GM19395 (cell line): ENCODE results near the gene SRCAP.

Source experiments
- ATAC-seq: cut with Tn5 transposase; IDR thresholded peaks from one replicate; pipeline ENCODE4 v1.9.1; 2021; ENCODE audit warnings: mild to moderate bottlenecking, moderate library complexity; ENCODE audit not compliant: unreplicated experiment

The SRCAP gene

GRCh38 chr16:30698816-30699614 lies at the start of gene SRCAP:
SRCAP (plus strand) TSS chr16:30699171; CDS start chr16:30700825, 1,654 bp downstream.
- ATAC-seq = peak; percentile 36

GRCh38 chr16:30649725-30650368 lies 49.1 kb upstream of the SRCAP start:
- peak; percentile 8 for ATAC-seq

- ATAC-seq = peak; percentile 71
Observed at GRCh38 chr16:30650369-30651123, 48.4 kb upstream of the SRCAP start, which contains the start of gene PRR14. PRR14 (plus strand) TSS chr16:30650960; CDS start chr16:30651646, 686 bp downstream.

GRCh38 chr16:30651124-30652004 lies 47.6 kb upstream of the SRCAP start:
- peak; percentile 35 for ATAC-seq

- ATAC-seq = no peak
Observed at GRCh38 chr16:30652005-30652296, 47.0 kb upstream of the SRCAP start.

GRCh38 chr16:30652718-30653117 lies 46.3 kb upstream of the SRCAP start:
- ATAC-seq = no peak

- no peak for ATAC-seq
Observed at GRCh38 chr16:30654856-30655255, 44.1 kb upstream of the SRCAP start.

- no peak for ATAC-seq
Observed at GRCh38 chr16:30655815-30656347, 43.1 kb upstream of the SRCAP start.

- no peak for ATAC-seq
Observed at GRCh38 chr16:30656388-30656787, 42.6 kb upstream of the SRCAP start.

GRCh38 chr16:30656974-30657865 lies 41.8 kb upstream of the SRCAP start:
- no peak for ATAC-seq

GRCh38 chr16:30657866-30658730 lies 40.9 kb upstream of the SRCAP start, which contains the start of gene FBRS:
FBRS (plus strand) TSS chr16:30658431; CDS start chr16:30659519, 1,088 bp downstream.
- peak; percentile 69 for ATAC-seq

- peak; percentile 37 for ATAC-seq
Observed at GRCh38 chr16:30658731-30659506, 40.1 kb upstream of the SRCAP start.

- no peak for ATAC-seq
Observed at GRCh38 chr16:30659507-30660423, 39.2 kb upstream of the SRCAP start.

GRCh38 chr16:30660424-30661261 lies 38.3 kb upstream of the SRCAP start:
- ATAC-seq = no peak

GRCh38 chr16:30662449-30662848 lies 36.5 kb upstream of the SRCAP start:
- ATAC-seq = no peak

GRCh38 chr16:30663038-30663437 lies 35.9 kb upstream of the SRCAP start:
- no peak for ATAC-seq
